HG03108 (cell line): ENCODE data around the gene GNAS.

Source experiments
- ATAC-seq: cut with Tn5 transposase; IDR thresholded peaks from one replicate; pipeline ENCODE4 v1.9.1; 2021; ENCODE audit warnings: moderate library complexity; ENCODE audit not compliant: unreplicated experiment

Gene GNAS

DNA sequence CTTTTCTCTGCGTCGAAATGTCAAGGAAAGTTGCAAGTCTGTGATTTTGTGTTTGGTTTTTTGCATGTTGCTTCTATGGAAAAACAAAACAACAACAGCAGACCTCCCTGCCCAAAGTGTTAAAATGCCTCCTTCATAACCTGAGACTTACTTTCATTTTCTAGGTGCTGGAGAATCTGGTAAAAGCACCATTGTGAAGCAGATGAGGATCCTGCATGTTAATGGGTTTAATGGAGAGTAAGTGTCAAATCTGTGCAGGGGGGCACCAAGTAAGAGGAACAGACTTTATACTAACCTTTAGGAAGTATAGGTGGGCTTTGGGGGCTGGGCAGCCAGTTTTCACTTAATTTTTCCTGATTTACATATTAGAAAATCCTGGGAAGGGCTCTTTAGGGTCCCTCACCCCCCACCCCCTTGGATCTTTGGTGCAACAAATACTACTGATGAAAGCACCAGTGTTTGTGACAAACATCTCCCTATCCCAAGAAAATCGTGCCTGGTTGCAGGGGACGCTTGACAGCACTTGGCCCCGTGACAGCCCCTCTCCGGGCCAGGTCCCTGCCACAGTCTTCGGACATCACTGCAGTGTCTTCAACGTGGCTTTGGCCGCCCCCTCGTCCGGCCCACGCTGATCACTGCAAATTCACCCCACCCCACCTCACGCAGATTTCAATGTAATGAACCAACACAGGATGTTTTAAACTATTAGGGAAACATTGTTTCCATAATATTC lies 43.1 kb downstream of the GNAS start:
- ATAC-seq, result no peak

GRCh38 chr20:58896820-58897219 lies 44.3 kb downstream of the GNAS start:
- ATAC-seq, result no peak

DNA sequence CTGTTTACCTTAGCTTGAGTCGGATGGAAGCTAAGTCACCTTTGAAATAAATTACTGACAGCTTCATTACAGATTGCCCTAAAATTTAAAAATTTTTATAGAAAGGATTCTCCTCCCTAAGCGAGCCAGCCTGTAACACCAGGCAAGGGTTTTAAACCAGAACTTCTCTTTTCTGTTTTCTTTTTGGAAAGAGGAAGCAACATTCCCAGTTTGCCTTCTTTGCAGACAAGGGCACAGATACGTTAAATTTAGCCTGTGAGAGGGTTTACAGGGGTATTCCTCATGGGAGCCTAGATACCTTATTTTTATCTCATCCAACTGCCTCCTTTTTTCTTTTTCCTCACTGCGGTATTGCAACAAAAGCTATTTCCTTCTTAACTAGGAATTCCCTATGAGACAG lies 45.0 kb downstream of the GNAS start:
- no peak for ATAC-seq

- no peak for ATAC-seq
Measured at GRCh38 chr20:58898629-58899408, 46.3 kb downstream of the GNAS start.

DNA sequence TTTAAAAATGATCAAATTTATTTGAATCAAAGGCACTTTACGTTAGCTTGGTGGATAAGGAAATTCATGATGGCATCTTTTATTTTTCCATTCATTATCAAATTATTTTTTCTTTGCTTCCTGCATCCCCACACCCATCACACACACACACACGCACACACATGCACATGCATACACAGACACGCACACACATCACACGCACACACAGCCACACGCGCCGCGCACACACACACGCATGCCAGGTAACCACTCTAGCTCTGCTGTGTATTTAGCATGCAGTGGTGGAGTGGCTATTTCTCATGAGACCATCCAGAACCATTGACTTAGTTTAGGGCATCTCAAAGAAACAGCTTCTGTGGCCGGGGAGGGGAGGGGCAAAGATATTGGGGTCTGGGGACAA lies 47.0 kb downstream of the GNAS start:
- no peak for ATAC-seq

DNA sequence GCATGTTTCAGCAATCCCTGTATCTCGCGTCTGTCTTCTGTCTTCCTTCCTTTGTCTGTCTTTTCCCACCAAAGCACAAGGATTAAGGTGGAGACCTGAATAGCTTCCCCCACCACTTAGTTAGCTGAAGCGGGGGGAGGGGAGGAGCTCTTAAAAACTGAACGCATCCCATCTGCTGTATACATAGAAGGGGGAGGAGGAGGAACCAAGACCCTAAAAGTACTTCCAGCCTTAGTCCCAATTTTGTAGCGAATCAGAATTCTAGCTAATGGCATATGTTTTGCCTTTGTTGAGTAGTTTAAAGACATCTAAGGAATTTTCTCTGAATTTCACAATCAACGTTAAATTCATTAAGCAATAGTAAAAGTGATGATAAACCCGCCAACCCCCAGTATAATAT lies 47.9 kb downstream of the GNAS start:
- ATAC-seq, result no peak

- ATAC-seq, result no peak
Measured at GRCh38 chr20:58901488-58902402, 49.2 kb downstream of the GNAS start.

GRCh38 chr20:58903614-58904013 lies 51.1 kb downstream of the GNAS start:
- ATAC-seq, result no peak

DNA sequence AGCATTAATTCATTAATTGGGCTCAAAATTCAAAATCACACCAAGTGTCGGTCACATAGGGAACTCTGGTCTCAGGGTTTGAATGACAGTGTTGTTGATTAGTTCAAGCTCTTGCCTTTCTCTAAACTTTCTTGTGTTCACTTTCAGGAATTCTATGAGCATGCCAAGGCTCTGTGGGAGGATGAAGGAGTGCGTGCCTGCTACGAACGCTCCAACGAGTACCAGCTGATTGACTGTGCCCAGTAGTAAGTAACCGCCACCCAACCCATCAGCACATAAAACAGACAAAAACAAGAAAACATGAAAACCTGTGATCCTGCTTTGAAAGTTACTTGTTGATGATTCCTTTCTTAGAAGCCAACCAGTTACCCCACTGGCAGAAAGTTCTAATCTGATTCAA lies 52.7 kb downstream of the GNAS start:
- ATAC-seq, result no peak

- no peak for ATAC-seq
Measured at GRCh38 chr20:58906111-58906510, 53.6 kb downstream of the GNAS start.

DNA sequence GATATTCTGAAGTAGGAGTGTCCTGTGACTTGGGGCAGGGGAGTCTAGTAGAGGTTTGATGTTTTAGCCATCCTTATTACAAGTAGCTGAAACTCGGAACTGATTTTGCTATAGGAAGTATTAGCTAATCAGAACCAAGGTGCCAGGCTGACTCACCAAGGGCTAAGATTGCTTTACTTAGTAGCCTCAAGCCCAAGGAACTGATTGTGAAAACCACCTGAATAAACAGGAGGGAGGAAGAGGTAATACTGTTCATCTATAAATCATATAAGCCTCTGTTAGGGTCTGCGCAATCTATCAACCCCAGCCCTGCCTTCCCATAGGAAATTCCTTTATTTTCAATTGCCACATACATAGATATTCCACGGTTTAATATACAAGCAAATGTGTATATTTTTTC lies 54.4 kb downstream of the GNAS start:
- no peak for ATAC-seq

DNA sequence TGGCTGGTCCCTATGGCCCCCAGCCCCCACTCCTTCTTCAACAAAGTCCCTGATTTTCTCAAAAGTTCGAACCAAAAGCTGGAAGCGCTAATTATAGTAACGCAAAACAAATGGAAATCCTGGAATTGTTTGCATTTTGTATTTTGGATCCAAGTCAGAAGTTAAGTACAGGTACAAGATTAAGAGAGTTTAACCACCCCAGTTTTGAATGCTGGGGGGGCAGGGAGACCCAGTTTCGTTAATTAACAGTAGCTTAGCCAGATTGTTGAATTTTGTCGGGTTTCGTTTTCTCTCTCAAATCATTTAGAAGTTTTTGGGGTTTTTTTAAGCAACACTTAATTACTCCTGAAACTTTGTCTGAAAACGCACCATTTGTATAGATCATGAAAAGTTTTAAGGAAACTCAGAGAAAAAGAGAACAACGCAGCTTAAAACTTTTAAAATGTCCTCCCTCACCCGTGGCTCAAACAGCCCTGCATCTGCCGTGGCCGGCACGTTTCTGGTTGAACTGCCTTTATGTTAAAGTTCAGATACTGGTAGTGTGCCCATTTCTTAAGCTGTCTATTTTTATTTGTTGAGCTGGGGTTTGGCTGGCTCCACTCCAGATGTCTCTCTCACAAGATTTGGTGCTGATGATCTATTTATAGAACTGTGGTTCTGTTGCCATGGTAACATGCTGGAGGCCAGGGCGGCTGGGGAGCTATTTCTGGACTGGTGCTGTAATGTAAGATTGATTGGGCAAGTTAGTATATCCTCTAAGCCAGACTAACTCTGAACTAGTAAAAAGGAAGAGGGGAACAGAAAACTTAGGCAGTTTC lies 55.0 kb downstream of the GNAS start:
- peak; percentile 83 for ATAC-seq

DNA sequence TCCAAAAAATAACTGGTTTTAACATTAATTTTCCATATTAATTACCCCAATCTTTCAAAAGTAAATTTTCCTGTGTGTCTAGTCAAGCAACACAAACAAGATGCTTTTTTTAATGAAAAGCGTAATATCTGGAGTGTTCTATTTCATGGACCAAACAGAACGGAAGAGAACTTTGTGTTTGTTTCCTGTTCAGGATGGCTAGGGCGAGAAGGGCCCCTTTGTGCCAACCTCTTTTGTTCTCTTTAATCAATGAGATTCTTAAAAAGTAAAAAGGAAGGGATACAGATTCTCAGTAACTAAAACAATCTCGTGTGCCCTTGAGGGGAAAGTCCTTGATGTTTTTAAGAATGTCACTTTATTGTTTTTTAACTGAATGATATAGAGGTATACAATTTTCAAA lies 55.7 kb downstream of the GNAS start:
- no peak for ATAC-seq

- no peak for ATAC-seq
Measured at GRCh38 chr20:58908941-58909340, 56.4 kb downstream of the GNAS start.

- no peak for ATAC-seq
Measured at GRCh38 chr20:58909585-58909984, 57.1 kb downstream of the GNAS start.

DNA sequence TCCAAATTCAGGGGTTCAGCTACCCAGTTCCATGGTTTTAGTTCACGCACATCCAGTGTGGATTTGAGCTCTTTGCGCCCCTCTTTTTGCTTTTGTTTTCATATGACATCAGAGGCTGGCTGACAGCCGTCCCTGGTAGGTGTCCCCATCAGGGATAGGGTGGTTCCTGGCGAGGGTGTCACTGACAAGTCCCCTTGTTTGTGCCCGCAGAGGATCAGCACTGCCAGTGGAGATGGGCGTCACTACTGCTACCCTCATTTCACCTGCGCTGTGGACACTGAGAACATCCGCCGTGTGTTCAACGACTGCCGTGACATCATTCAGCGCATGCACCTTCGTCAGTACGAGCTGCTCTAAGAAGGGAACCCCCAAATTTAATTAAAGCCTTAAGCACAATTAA lies 58.0 kb downstream of the GNAS start:
- ATAC-seq, result no peak

DNA sequence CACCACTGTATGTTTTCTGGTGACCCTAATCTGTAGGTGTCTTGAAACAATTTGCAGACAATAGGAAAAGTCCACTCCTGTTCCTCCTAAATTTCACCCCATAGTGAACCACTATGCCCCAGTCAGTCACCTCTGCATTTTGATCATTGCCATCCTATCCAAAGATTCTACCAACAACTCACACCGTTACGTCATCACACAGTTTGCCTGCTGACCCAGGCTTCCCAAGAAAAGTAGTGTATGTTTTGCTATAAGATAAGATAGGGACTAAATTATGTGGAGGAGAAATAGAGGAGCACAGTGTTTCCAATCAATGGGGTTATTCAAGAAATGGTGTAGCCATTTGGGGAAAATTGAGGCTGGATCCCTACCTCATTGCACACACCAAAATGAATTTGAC lies 58.8 kb downstream of the GNAS start:
- ATAC-seq, result no peak

GRCh38 chr20:58911970-58912369 lies 59.5 kb downstream of the GNAS start:
- ATAC-seq, result no peak

DNA sequence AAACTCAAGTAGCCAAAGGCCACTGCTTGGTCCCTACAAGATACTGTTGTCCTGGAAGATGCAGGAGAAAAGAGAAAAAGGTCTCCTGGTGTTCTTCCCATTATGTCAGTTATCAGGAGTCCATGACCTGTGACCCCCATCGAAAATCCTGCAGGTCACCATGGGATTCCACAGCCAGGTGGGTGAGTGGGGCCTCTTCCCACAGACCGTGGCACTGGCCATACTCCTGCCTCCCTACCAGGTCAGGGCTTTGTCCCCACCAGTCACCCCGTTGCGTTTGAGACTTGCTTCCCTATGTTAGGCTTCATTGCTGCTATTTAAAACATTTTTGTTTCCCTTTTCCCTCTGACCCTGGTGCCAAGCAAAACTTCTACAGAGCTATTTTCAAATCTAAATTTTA lies 60.6 kb downstream of the GNAS start:
- no peak for ATAC-seq

- ATAC-seq, result no peak
Measured at GRCh38 chr20:58918621-58919020, 66.1 kb downstream of the GNAS start.

GRCh38 chr20:58921564-58921963 lies 69.0 kb downstream of the GNAS start:
- no peak for ATAC-seq
